Anterior cingulate cortex (tissue), 58 donors: Measurements from ENCODE around the gene RGCC.

Source experiments
- DNase-seq, 58 donors: peaks; one replicate each; lab custom pipeline; 2025; lab: John Stamatoyannopoulos, UW

RGCC gene

GRCh38 chr13:41452462-41452861 lies 4.9 kb upstream of the RGCC start:
- DNase-seq, result no peak

DNA sequence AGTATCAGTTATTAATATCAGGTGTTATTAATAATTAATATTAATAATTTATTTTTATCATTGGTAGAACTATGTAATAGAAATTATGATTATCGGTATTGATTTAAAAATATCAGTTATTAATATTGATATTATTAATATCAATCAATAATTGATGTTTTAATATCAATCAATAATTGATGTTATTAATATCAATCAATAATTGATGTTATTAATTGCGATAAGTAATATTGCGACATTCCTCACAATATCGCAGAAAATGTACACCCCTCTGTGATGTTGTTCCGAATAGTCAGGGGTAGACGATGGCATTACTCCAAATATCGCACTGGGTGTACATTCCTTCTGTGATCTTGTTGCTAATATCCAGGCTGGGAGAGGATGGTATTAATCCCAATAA lies 3.7 kb upstream of the RGCC start:
- DNase-seq, result no peak

GRCh38 chr13:41454170-41454569 lies 3.2 kb upstream of the RGCC start:
- no peak for DNase-seq

GRCh38 chr13:41455725-41456419 lies 1.5 kb upstream of the RGCC start:
- DNase-seq, result no peak

GRCh38 chr13:41457589-41458186 lies 338 bp downstream of the RGCC start:
- DNase-seq, result peak in 2 of 58 donors; percentile 35 to 45

GRCh38 chr13:41458187-41458760 lies 924 bp downstream of the RGCC start:
- peak in 19 of 58 donors; percentile 8 to 48 (median 32) for DNase-seq

GRCh38 chr13:41458761-41459431 lies 1.5 kb downstream of the RGCC start:
- DNase-seq, result peak in 8 of 58 donors; percentile 10 to 42 (median 24)

- DNase-seq, result peak in 10 of 58 donors; percentile 9 to 39 (median 15)
Measured at GRCh38 chr13:41459432-41460073, 2.2 kb downstream of the RGCC start.

GRCh38 chr13:41460074-41460465 lies 2.7 kb downstream of the RGCC start:
- no peak for DNase-seq

- DNase-seq, result no peak
Measured at GRCh38 chr13:41460930-41461329, 3.6 kb downstream of the RGCC start.

DNA sequence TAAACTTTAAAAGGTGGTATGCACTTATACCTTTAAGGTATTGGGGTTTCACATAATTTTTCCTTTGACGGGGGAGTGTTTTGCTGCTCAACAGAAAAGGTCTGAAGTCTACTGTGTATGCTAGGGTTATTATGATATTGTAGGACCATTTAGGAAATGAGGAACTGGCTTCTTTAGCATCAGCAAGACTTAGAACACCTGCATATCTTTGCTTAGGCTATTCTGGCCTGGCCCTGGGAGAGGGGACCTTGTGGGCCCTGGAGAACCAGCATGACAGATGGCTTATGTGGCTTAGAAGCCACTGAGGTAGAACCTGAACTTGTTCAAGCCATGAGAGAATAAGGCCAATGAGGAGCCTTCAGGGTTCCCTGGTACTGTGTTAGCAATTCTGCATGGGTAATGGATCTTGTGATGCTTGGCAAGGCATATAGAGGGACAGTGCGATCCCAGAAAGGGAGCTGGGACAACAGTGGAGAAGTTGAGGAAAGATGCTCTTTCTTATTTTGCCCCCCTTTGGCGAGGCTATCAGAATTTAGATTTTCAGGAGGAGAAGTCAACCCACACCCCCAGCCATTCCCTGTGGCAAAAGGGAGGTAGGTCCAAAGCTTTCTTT lies 4.3 kb downstream of the RGCC start:
- DNase-seq, result no peak

GRCh38 chr13:41462427-41462826 lies 5.1 kb downstream of the RGCC start:
- no peak for DNase-seq

- DNase-seq, result no peak
Measured at GRCh38 chr13:41463838-41464602, 6.7 kb downstream of the RGCC start.

- DNase-seq, result peak in 3 of 58 donors; percentile 16 to 48 (median 24)
Measured at GRCh38 chr13:41465241-41465847, 8.0 kb downstream of the RGCC start.

DNA sequence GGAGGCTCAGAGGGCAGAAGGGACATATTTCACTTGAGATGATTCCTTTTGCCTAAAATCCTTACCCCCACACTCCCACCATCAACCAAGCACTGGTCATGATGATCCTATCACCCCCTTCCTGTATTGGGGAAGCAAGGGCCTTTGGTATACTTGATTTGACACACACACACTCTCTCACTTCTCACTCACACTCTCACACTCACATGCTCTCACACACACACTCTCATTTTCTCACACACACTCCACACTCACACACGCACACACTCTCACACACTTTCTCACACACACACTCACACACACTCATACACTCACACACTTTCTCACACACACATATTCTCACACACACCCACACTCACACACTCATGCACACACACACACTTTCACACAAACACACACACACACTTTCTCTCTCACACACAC lies 8.6 kb downstream of the RGCC start:
- no peak for DNase-seq

DNA sequence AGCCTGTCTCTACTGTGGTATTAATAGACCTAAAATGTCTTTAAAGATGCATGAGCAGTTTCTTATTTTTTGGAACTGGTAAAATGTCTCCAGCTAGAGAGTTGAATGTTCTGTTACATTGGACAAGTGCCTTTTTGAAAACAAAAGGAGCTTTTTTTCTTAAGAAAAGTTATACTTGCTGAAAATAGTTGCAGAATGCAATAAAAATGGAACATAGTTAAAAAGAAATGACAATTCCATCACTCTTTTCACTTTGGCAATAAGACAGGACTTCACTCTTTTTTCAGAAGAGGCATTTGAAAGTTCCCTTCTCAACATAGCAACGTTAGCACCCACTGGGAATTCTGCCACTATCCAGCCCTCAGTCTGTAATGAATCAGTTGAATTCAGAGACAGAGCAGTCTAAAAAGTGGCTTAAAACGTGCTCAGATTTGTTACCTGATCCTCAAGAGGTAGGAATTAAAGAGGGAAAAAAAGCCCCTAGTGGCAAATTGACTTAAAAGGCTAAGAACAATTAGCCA lies 10.1 kb downstream of the RGCC start:
- peak in 14 of 58 donors; percentile 9 to 72 (median 23) for DNase-seq

GRCh38 chr13:41468631-41469030 lies 11.3 kb downstream of the RGCC start:
- DNase-seq, result no peak

DNA sequence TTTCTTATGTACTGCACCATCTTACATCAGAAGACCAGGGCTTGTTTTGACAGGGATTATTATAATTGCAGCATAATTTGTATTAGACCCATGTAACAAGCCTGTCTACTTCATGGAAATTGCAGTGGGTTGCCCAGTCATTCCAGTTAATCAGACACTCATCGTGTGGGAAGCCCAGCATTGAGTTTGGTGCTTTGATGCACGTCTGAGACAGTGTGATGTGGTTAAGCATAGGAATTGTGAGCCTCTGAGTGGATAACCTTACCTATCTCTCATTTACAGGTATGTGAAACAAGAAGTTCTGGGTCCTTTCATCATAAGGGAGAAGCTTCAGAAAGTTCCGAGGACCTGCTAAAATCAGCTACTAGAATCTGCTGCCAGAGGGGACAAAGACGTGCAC lies 12.8 kb downstream of the RGCC start:
- no peak for DNase-seq

DNA sequence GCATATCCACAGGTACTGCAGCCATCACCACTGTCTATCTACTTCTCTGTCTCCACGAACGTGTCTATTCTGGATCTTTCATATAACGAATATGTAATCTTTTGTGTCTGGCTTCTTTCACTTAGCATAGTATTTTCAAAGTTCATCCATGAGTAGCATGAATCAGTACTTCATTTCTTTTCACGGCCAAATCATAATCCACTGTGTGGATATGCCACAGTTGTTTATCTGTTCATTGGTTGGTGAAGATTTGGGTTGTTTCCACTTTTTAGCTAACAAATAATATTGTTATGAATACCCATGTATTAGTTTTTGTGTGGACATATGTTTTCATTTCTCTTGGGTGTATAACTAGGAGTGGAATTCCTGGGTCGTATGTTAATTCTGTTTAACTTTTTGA lies 14.4 kb downstream of the RGCC start:
- no peak for DNase-seq
